Spleen (tissue), 11 donors: ENCODE measurements around the gene PRKG2. TPM values are rescaled to one million over a fixed set of nuclear protein-coding genes. Genes with fewer than 3 reads are reported as not detected.
"Not testable (repeated sequence)": the region's sequence is repeated elsewhere in the genome, so short reads cannot be mapped to it uniquely, and the experiment has no call there.

Experiments
- DNase-seq: peaks from one replicate; pipeline ENCODE4 v3.0.0-alpha.2; 2020
- H3K27ac ChIP-seq, 8 donors: fragments of 200-600 bp; sonication (generic) in 7 of 8; 1 replicate in 4 of 8; 2 replicates in 4 of 8; pipeline versions ENCODE4 v1.5.0 to v1.8.0; 2016 to 2021; ENCODE audit warnings: inconsistent platforms in 4 of 8, mild to moderate bottlenecking in 4 of 8, moderate library complexity in 1 of 8
- H3K27me3 ChIP-seq, 7 donors: fragments of 200-600 bp; sonication (generic) in 6 of 7; replicated peaks in 1 of 7; 1 replicate in 4 of 7; 2 replicates in 3 of 7; pipeline versions ENCODE4 v1.5.0 to v1.8.0; 2016 to 2021; ENCODE audit warnings: inconsistent platforms in 3 of 7, mild to moderate bottlenecking in 1 of 7
- H3K36me3 ChIP-seq, 6 donors: fragments of 200-600 bp; sonication (generic) in 5 of 6; 1 replicate in 4 of 6; 2 replicates in 2 of 6; pipeline versions ENCODE4 v1.5.0 to v1.8.0; 2016 to 2021; ENCODE audit warnings: inconsistent platforms in 2 of 6
- H3K4me1 ChIP-seq, 6 donors: fragments of 200-600 bp; sonication (generic) in 5 of 6; 1 replicate in 3 of 6; 2 replicates in 3 of 6; pipeline versions ENCODE4 v1.5.0 to v1.8.0; 2016 to 2021; ENCODE audit warnings: inconsistent platforms in 3 of 6
- H3K4me3 ChIP-seq, 8 donors: fragments of 200-600 bp; sonication (generic) in 7 of 8; 1 replicate in 4 of 8; 2 replicates in 4 of 8; pipeline versions ENCODE4 v1.5.0 to v1.8.0; 2016 to 2021; ENCODE audit warnings: inconsistent platforms in 4 of 8, mild to moderate bottlenecking in 4 of 8, moderate library complexity in 2 of 8
- H3K9me3 ChIP-seq, 8 donors: fragments of 200-600 bp; sonication (generic) in 7 of 8; 1 replicate in 4 of 8; 2 replicates in 4 of 8; pipeline versions ENCODE4 v1.5.0 to v1.8.0; 2016 to 2021; ENCODE audit warnings: inconsistent platforms in 4 of 8
- POLR2A ChIP-seq, 3 donors: fragments of 450-650 bp; IDR thresholded peaks; one replicate each; pipeline ENCODE4 v1.5.1; 2017; ENCODE audit warnings: antibody characterized with exemption in 3 of 3, mild to moderate bottlenecking in 1 of 3
- POLR2AphosphoS5 ChIP-seq, 3 donors: sonication (generic); formaldehyde crosslinking; IDR thresholded peaks; one replicate each; pipeline ENCODE4 v1.5.1; 2017; ENCODE audit warnings: antibody characterized with exemption in 3 of 3
- WGBS, 5 donors: extraction: QIAGEN DNeasy Blood & Tissue Kit in 3 of 5; methylation state at CpG; one replicate each; pipeline versions ENCODE4 v1.1.5 to v1.1.7; 2013 to 2018; 5-methylcytosine and 5-hydroxymethylcytosine counted together
- intact Hi-C: fragments of 100-400 bp; cut with DNase I; formaldehyde crosslinking; loops from one replicate; pipeline ENCODE4 v1.15.0; 2023; ENCODE audit warnings: low total_unique reads
- polyA plus RNA-seq, 3 donors: library from polyadenylated mRNA; stranded (reverse); fragments of 200-250 nt; gene quantifications; one replicate each; pipeline ENCODE4 v1.2.1, GENCODE V29; 2013
- total RNA-seq, 7 donors: library from RNA; depleted of rRNA in 3 of 7; stranded (reverse); fragments of >200 nt in 3 of 7; fragmentation: NEBNext Ultra II Directional in 4 of 7; extraction: Animal tissue kit (Norgen Biotek cat#: 25700) in 4 of 7; gene quantifications; one replicate each; pipeline versions ENCODE4 v1.1.0 to v1.2.1, GENCODE V29; 2016 to 2021
- TF ChIP-seq, protein P1 (sequence below), 11 experiments: fragments of 200-600 bp in 7 of 11; fragments of 450-650 bp in 4 of 11; sonication (generic) in 4 of 11; IDR thresholded peaks in 8 of 11; conservative IDR thresholded peaks in 3 of 11; 1 replicate in 7 of 11; 2 replicates in 4 of 11; pipeline versions ENCODE4 v1.4.0 to v1.8.0; 2016 to 2021; ENCODE audit warnings: antibody characterized with exemption in 11 of 11, inconsistent platforms in 4 of 11, mild to moderate bottlenecking in 1 of 11
- donor health status: healthy with polysubstance abuse.
- donor health status: DM: no; HTN: no; CAD: no; lungs with moderate emphysema.
- donor health status: DM: no; HTN: no; CAD: no.
- donor health status: Bipolar disorder and iron deficiency.
- donor health status: healthy.
- donor health status: DM: no; HTN: no; CAD: no.
- donor health status: DM: yes; HTN: yes; CAD: no.

Gene PRKG2
- total and polyA plus RNA-seq, 10 donors: 0.06 to 0.51 (median 0.29) TPM

DNA sequence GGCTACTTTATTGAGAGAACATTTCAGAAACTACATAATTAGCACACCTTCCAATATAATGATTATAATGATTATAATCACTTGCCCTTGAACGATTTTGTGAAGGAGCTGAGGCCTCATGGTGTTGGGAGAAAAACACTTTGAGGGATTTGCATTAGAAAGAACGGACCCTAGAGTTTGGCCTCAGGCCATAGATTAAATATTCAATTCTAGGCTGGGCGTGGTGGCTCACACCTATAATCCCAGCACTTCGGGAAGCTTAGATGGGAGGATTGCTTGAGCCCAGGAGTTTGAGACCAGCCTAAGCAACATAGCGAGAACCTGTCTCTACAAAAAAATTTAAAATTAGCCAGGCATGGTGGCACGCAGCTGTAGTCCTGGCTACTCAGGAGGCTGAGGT, 12.9 kb upstream of the PRKG2 start:
- no peaks in the 10 kb centered on the region for H3K27me3 ChIP-seq
- DNase-seq: no peak
- no peak for TF ChIP-seq POLR2AphosphoS5 (IDR thresholded peaks at IDR 0.05)
- TF ChIP-seq, protein P1, sequence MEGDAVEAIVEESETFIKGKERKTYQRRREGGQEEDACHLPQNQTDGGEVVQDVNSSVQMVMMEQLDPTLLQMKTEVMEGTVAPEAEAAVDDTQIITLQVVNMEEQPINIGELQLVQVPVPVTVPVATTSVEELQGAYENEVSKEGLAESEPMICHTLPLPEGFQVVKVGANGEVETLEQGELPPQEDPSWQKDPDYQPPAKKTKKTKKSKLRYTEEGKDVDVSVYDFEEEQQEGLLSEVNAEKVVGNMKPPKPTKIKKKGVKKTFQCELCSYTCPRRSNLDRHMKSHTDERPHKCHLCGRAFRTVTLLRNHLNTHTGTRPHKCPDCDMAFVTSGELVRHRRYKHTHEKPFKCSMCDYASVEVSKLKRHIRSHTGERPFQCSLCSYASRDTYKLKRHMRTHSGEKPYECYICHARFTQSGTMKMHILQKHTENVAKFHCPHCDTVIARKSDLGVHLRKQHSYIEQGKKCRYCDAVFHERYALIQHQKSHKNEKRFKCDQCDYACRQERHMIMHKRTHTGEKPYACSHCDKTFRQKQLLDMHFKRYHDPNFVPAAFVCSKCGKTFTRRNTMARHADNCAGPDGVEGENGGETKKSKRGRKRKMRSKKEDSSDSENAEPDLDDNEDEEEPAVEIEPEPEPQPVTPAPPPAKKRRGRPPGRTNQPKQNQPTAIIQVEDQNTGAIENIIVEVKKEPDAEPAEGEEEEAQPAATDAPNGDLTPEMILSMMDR (IDR thresholded peaks at IDR 0.05 in 8 of 11, conservative IDR thresholded peaks at IDR 0.05 in 3 of 11): no peak
- no peak for TF ChIP-seq POLR2A (IDR thresholded peaks at IDR 0.05)
- H3K36me3 ChIP-seq: no peaks in the 10 kb centered on the region
- intact Hi-C loops: no loop called here
- H3K4me1 ChIP-seq: no peaks in the 10 kb centered on the region
- no peak overlapping the region for H3K27ac ChIP-seq
- peaks cover 0 to 22% (median 14%) of the 10 kb centered on the region in 8 donors for H3K9me3 ChIP-seq
- 81 to 88% (median 83%) methylated on average over 6 of the region's 6 CpGs for whole genome bisulfite sequencing, 5 donors
- no peak overlapping the region for H3K4me3 ChIP-seq

DNA sequence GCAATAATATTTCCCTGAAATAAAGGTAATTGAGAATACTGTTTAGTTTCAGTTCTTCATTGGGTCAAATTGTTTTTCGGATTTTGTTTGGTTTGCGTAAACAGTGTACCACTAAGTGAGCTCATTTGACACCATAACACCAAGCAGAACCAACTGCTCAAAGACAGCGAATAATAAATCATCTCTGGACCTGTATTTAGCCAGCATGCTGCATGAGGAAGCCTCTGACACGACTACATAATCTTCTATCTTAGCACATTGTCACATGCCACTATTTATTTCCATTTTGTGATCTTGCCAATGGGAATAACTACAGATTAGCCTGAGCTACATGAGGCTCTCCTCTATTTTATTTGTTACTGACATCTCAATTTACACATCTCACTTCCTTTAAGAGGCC, 12.1 kb upstream of the PRKG2 start:
- no peak overlapping the region for H3K4me3 ChIP-seq
- 65 to 77% (median 74%) methylated on average over 4 of the region's 4 CpGs for WGBS, 5 donors
- no peak for DNase-seq
- H3K27me3 ChIP-seq: peaks cover 0 to under 1% (median 0%) of the 10 kb centered on the region in 7 donors
- intact Hi-C loops: no loop called here
- TF ChIP-seq, protein P1 (IDR thresholded peaks at IDR 0.05 in 8 of 11, conservative IDR thresholded peaks at IDR 0.05 in 3 of 11): no peak
- TF ChIP-seq POLR2A (IDR thresholded peaks at IDR 0.05) (no peak), POLR2AphosphoS5 (IDR thresholded peaks at IDR 0.05) (no peak)
- no peaks in the 10 kb centered on the region for H3K36me3 ChIP-seq
- peaks cover 0 to 17% (median 14%) of the 10 kb centered on the region in 8 donors for H3K9me3 ChIP-seq
- no peaks in the 10 kb centered on the region for H3K4me1 ChIP-seq
- H3K27ac ChIP-seq: no peak overlapping the region

DNA sequence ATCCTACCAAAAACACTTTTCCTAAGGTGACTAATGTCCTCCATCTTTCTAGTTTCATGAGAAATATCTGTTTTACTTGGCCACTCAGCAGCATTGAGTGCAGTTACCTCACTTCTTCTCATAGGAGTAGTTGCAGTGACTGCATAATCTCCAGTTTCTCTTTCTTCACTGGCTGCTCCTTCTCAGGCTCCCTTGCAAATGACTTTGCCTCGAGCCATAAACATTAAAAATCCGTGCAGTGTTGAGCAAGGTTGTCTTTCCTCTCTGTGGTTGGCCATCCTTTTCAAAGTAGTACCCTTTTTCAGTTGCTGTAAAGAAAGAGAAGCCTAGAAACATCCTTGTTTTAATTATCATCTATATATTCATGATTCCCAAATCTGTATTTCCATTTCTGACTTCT, 10.2 kb upstream of the PRKG2 start:
- no peaks in the 10 kb centered on the region for H3K4me1 ChIP-seq
- H3K4me3 ChIP-seq: no peak overlapping the region
- DNase-seq: no peak
- no peak for TF ChIP-seq POLR2AphosphoS5 (IDR thresholded peaks at IDR 0.05)
- no peak for TF ChIP-seq POLR2A (IDR thresholded peaks at IDR 0.05)
- TF ChIP-seq, protein P1 (IDR thresholded peaks at IDR 0.05 in 8 of 11, conservative IDR thresholded peaks at IDR 0.05 in 3 of 11): no peak
- no peak overlapping the region for H3K27ac ChIP-seq
- no peaks in the 10 kb centered on the region for H3K36me3 ChIP-seq
- WGBS, 5 donors: 16 to 57% (median 30%) methylated on average over 2 of the region's 2 CpGs
- peaks cover 0 to 12% (median 0%) of the 10 kb centered on the region in 7 donors for H3K27me3 ChIP-seq
- intact Hi-C loops: no loop called here
- no peaks in the 10 kb centered on the region for H3K9me3 ChIP-seq

DNA sequence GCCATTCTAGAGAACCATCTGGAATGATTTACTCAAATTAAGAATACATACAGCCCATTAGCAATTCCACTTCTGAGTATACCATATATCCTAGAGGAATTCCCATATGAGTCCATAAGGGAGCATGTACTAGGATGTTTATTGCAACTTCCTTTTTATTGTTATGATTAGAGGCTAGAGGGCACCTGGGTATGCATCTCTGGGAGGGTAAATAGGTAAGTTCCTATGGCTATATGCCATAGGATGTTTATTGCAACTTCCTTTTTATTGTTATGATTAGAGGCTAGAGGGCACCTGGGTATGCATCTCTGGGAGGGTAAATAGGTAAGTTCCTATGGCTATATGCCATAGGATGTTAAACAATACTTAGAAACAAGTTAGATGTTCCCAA, 7.1 kb upstream of the PRKG2 start:
- H3K4me1 ChIP-seq, DNase-seq, H3K4me3 ChIP-seq, H3K9me3 ChIP-seq, H3K36me3 ChIP-seq, intact Hi-C loops, H3K27ac ChIP-seq: not testable (repeated sequence)
- H3K27me3 ChIP-seq: peaks cover 0 to 26% (median 0%) of the 10 kb centered on the region in 7 donors
